Smooth muscle cell (in vitro differentiated cells): ENCODE results near the gene CNDP2. TPM values are rescaled to one million over a fixed set of nuclear protein-coding genes. Genes with fewer than 3 reads are reported as not detected.

Experiments
- DNase-seq: peaks from one replicate; lab custom pipeline; 2025; ENCODE audit not compliant: unreplicated experiment; lab: John Stamatoyannopoulos, UW
- H2AFZ ChIP-seq: fragments of 200-600 bp; sonication (generic); 2 replicates; pipeline ENCODE4 v1.6.0; 2016; ENCODE audit warnings: antibody characterized with exemption, low read depth, mild to moderate bottlenecking
- H3F3A ChIP-seq: fragments of 200-600 bp; sonication (generic); 2 replicates; pipeline ENCODE4 v1.6.0; 2017; ENCODE audit warnings: antibody characterized with exemption, low read depth
- H3K27ac ChIP-seq: fragments of 200-600 bp; sonication (generic); 2 replicates; pipeline ENCODE4 v1.5.1; 2016; ENCODE audit warnings: low read depth, mild to moderate bottlenecking
- H3K27me3 ChIP-seq: fragments of 200-600 bp; sonication (generic); 2 replicates; pipeline ENCODE4 v1.6.1; 2016; ENCODE audit warnings: low read depth, mild to moderate bottlenecking
- H3K36me3 ChIP-seq: fragments of 200-600 bp; sonication (generic); 2 replicates; pipeline ENCODE4 v1.5.1; 2016; ENCODE audit warnings: low read depth
- H3K4me1 ChIP-seq: fragments of 200-600 bp; sonication (generic); 2 replicates; pipeline ENCODE4 v1.5.1; 2016; ENCODE audit warnings: low read depth
- H3K4me2 ChIP-seq: fragments of 200-600 bp; sonication (generic); 2 replicates; pipeline ENCODE4 v1.6.0; 2016; ENCODE audit warnings: mild to moderate bottlenecking
- H3K4me3 ChIP-seq: fragments of 200-600 bp; sonication (generic); 2 replicates; pipeline ENCODE4 v1.5.1; 2016; ENCODE audit warnings: mild to moderate bottlenecking
- H3K79me2 ChIP-seq: fragments of 200-600 bp; sonication (generic); 2 replicates; pipeline ENCODE4 v1.6.0; 2016; ENCODE audit warnings: low read depth, mild to moderate bottlenecking
- H3K9ac ChIP-seq: fragments of 200-600 bp; sonication (generic); 2 replicates; pipeline ENCODE4 v1.6.0; 2016; ENCODE audit warnings: low read depth
- H3K9me3 ChIP-seq: fragments of 200-600 bp; sonication (generic); replicated peaks from 2 replicates; pipeline ENCODE4 v1.5.1; 2016; ENCODE audit warnings: low read depth
- H4K20me1 ChIP-seq: fragments of 200-600 bp; sonication (generic); 2 replicates; pipeline ENCODE4 v1.6.0; 2016; ENCODE audit warnings: low read depth
- CTCF ChIP-seq: fragments of 200-600 bp; sonication (generic); IDR thresholded peaks from 2 replicates; pipeline ENCODE4 v1.5.1; 2017; ENCODE audit warnings: borderline replicate concordance, mild to moderate bottlenecking, antibody characterized with exemption; ENCODE audit not compliant: insufficient read depth, poor library complexity, severe bottlenecking
- WGBS: methylation state at CpG from one replicate; pipeline ENCODE4 v1.1.7; 2016; ENCODE audit warnings: low lambda C conversion rate; 5-methylcytosine and 5-hydroxymethylcytosine counted together
- polyA plus RNA-seq: library from polyadenylated mRNA; unstranded; fragments of >200 nt; fragmentation: Nextera tagmentation; extraction: Ambion mirVana; gene quantifications from 2 replicates; pipeline ENCODE4 v1.2.1, GENCODE V29; 2016
- total RNA-seq: library from RNA; depleted of rRNA; stranded (reverse); fragments of >200 nt; gene quantifications from 2 replicates; pipeline ENCODE4 v1.2.3, GENCODE V29; 2014

The CNDP2 gene
- total and polyA plus RNA-seq, 2 experiments from 2014 or later, result 48.0 to 64.1 TPM

- Histone ChIP-seq H3K4me2 (no peak overlapping the region), H3K36me3 (no peaks in the 10 kb centered on the region), H3K79me2 (no peaks in the 10 kb centered on the region), H3K27ac (no peak overlapping the region), H3F3A (no peaks in the 10 kb centered on the region), H4K20me1 (peaks cover 37% of the 10 kb centered on the region), H2AFZ (no peak overlapping the region), H3K4me3 (no peak overlapping the region), H3K27me3 (no peaks in the 10 kb centered on the region), H3K9me3 (no peaks in the 10 kb centered on the region), H3K9ac (no peak overlapping the region), H3K4me1 (no peaks in the 10 kb centered on the region)
- DNase-seq, result no peak
- TF ChIP-seq CTCF, result no peak
- 95% methylated on average over 15 of the region's 15 CpGs for WGBS
Observed at GRCh38 chr18:74512321-74513053, 16.3 kb downstream of the CNDP2 start.

- Histone ChIP-seq H3K79me2 (no peaks in the 10 kb centered on the region), H3F3A (no peaks in the 10 kb centered on the region), H3K27ac (no peak overlapping the region), H3K4me3 (no peak overlapping the region), H3K9ac (no peak overlapping the region), H3K4me1 (no peaks in the 10 kb centered on the region), H3K27me3 (no peaks in the 10 kb centered on the region), H3K36me3 (peaks cover 2% of the 10 kb centered on the region), H3K4me2 (no peak overlapping the region), H4K20me1 (peaks cover 33% of the 10 kb centered on the region), H2AFZ (no peak overlapping the region), H3K9me3 (no peaks in the 10 kb centered on the region)
- no peak for TF ChIP-seq CTCF
- no peak for DNase-seq
- 97% methylated on average over 27 of the region's 27 CpGs for WGBS
Observed at GRCh38 chr18:74513149-74513882, 17.2 kb downstream of the CNDP2 start.

GRCh38 chr18:74513883-74514205 lies 17.7 kb downstream of the CNDP2 start:
- Histone ChIP-seq H3K79me2 (no peaks in the 10 kb centered on the region), H3K27me3 (no peaks in the 10 kb centered on the region), H3K4me2 (no peak overlapping the region), H3K4me3 (no peak overlapping the region), H4K20me1 (peaks cover 33% of the 10 kb centered on the region), H3K27ac (no peak overlapping the region), H3K4me1 (no peaks in the 10 kb centered on the region), H3K9me3 (no peaks in the 10 kb centered on the region), H3F3A (no peaks in the 10 kb centered on the region), H3K9ac (no peak overlapping the region), H2AFZ (no peak overlapping the region), H3K36me3 (peaks cover 5% of the 10 kb centered on the region)
- DNase-seq, result no peak
- no peak for TF ChIP-seq CTCF
- WGBS, result 96% methylated on average over 8 of the region's 8 CpGs
